OCI-LY7 (cell line): ENCODE data around the gene SCGN. TPM values are rescaled to one million over a fixed set of nuclear protein-coding genes. Genes with fewer than 3 reads are reported as not detected.

ENCODE experiments used
- BruUV-seq: library from RNA; stranded (reverse); fragments of 400-500 nt; replicated peaks from 2 replicates; lab custom pipeline; 2021; lab: Mats Ljungman, UMichigan
- CTCF ChIA-PET: fragments of 300-600 bp; sonication (Branson Sonifier 250); formaldehyde crosslinking; loops from one replicate; lab custom pipeline; 2022; ENCODE audit warnings: antibody characterized with exemption; ENCODE audit not compliant: unreplicated experiment; lab: Charles Lee
- POLR2A ChIA-PET: fragments of 300-600 bp; sonication (Branson Sonifier 250); formaldehyde crosslinking; loops from one replicate; lab custom pipeline; 2022; ENCODE audit warnings: antibody characterized with exemption; lab: Charles Lee
- DNase-seq: peaks from one replicate; pipeline ENCODE4 v3.0.0-alpha.2; 2015; ENCODE audit warnings: low spot score
- H2AFZ ChIP-seq: fragments of 200-600 bp; sonication (generic), shearing (Covaris generic); 2 replicates; pipeline ENCODE4 v1.6.1; 2014; ENCODE audit warnings: mild to moderate bottlenecking, antibody characterized with exemption, low read length, moderate library complexity
- H3K27ac ChIP-seq: fragments of 200-600 bp; sonication (generic); 2 replicates; pipeline ENCODE4 v1.5.1; 2014; ENCODE audit warnings: mixed run types, low read depth, mild to moderate bottlenecking, moderate library complexity, low read length, inconsistent platforms; ENCODE audit not compliant: poor library complexity, severe bottlenecking
- H3K36me3 ChIP-seq: fragments of 200-600 bp; sonication (generic); 2 replicates; pipeline ENCODE4 v1.6.1; 2014; ENCODE audit warnings: mild to moderate bottlenecking, antibody characterized with exemption, low read length, moderate library complexity, mixed read lengths; ENCODE audit not compliant: insufficient read depth
- H3K4me1 ChIP-seq: fragments of 200-600 bp; sonication (generic); 2 replicates; pipeline ENCODE4 v1.5.1; 2014; ENCODE audit warnings: mild to moderate bottlenecking, low read length; ENCODE audit not compliant: insufficient read depth, poor library complexity, severe bottlenecking
- H3K4me2 ChIP-seq: fragments of 200-600 bp; sonication (generic); 2 replicates; pipeline ENCODE4 v1.6.1; 2014; ENCODE audit warnings: mild to moderate bottlenecking, low read length
- H3K4me3 ChIP-seq: fragments of 200-600 bp; sonication (generic); 2 replicates; pipeline ENCODE4 v1.5.1; 2014; ENCODE audit warnings: mild to moderate bottlenecking, low read depth, low read length; ENCODE audit not compliant: poor library complexity, severe bottlenecking
- H3K79me2 ChIP-seq: fragments of 200-600 bp; sonication (generic); 2 replicates; pipeline ENCODE4 v1.6.1; 2016; ENCODE audit warnings: low read depth, mild to moderate bottlenecking, low read length, moderate library complexity, mixed read lengths; ENCODE audit not compliant: insufficient read depth
- H3K9me2 ChIP-seq: fragments of 200-600 bp; sonication (generic); 2 replicates; pipeline ENCODE4 v1.6.1; 2016; ENCODE audit warnings: mild to moderate bottlenecking, low read length, mixed read lengths; ENCODE audit not compliant: insufficient read depth
- H3K9me3 ChIP-seq: fragments of 200-600 bp; sonication (generic); 2 replicates; pipeline ENCODE4 v1.6.1; 2014; ENCODE audit warnings: mild to moderate bottlenecking, mixed run types, low read length, mixed read lengths
- H4K20me1 ChIP-seq: fragments of 200-600 bp; sonication (generic); 2 replicates; pipeline ENCODE4 v1.6.1; 2014; ENCODE audit warnings: mild to moderate bottlenecking, antibody characterized with exemption, low read length, moderate library complexity, mixed read lengths; ENCODE audit not compliant: insufficient read depth
- CTCF ChIP-seq: fragments of 200-600 bp; sonication (generic); conservative IDR thresholded peaks from 2 replicates; pipeline ENCODE4 v1.5.1; 2014; ENCODE audit warnings: mild to moderate bottlenecking, antibody characterized with exemption, low read length, moderate library complexity, mixed read lengths
- EZH2phosphoT487 ChIP-seq: fragments of 200-600 bp; sonication (generic); IDR thresholded peaks from 2 replicates; pipeline ENCODE4 v1.6.1; 2018; ENCODE audit warnings: low read depth, borderline replicate concordance, mild to moderate bottlenecking, mixed run types, antibody characterized with exemption, low read length, moderate library complexity, mixed read lengths
- intact Hi-C: fragments of 100-400 bp; cut with micrococcal nuclease; formaldehyde crosslinking; loops from one replicate; pipeline ENCODE4 v1.10.0; 2022; ENCODE audit not compliant: unreplicated experiment
- total RNA-seq, 2 experiments: library from RNA; depleted of rRNA in 1 of 2; stranded (reverse); fragments of >200 nt in 1 of 2; shearing (Covaris generic) in 1 of 2; gene quantifications; 2 replicates each; pipeline ENCODE4 v1.2.3, GENCODE V29; 2014 to 2022

SCGN gene
- total RNA-seq, 2 experiments from 2014 or later, result not detected

- Histone ChIP-seq H3K4me3 (no peak overlapping the region), H3K4me2 (no peak overlapping the region), H3K27ac (no peak overlapping the region), H3K9me2 (no peaks in the 10 kb centered on the region), H3K79me2 (no peaks in the 10 kb centered on the region), H3K9me3 (no peaks in the 10 kb centered on the region), H2AFZ (no peak overlapping the region), H3K36me3 (no peaks in the 10 kb centered on the region), H3K4me1 (no peaks in the 10 kb centered on the region), H4K20me1 (no peaks in the 10 kb centered on the region)
- ChIA-PET POLR2A (interaction anchor here (0.6 kb wide), 1 partner anchor 459 kb away, joined by 3 read pairs; no protein-coding TSS in a partner anchor), CTCF (no interaction called here)
- intact Hi-C loops, result no loop called here
- TF ChIP-seq CTCF, result no peak
- no peak for TF ChIP-seq EZH2phosphoT487
- no peak for DNase-seq
- BruUV-seq, result no TSS peak
Observed at GRCh38 chr6:25635886-25636317, 16.1 kb upstream of the SCGN start.

GRCh38 chr6:25637211-25637610 lies 14.8 kb upstream of the SCGN start:
- no peaks in the 10 kb centered on the region for H3K36me3 ChIP-seq
- no peaks in the 10 kb centered on the region for H3K79me2 ChIP-seq
- ChIA-PET POLR2A (no interaction called here), CTCF (interaction anchor here (0.6 kb wide), 1 partner anchor 48 kb away, joined by 3 read pairs; no protein-coding TSS in a partner anchor)
- H3K4me1 ChIP-seq, result no peaks in the 10 kb centered on the region
- H3K9me3 ChIP-seq, result no peaks in the 10 kb centered on the region
- TF ChIP-seq EZH2phosphoT487 (no peak), CTCF (no peak)
- H4K20me1 ChIP-seq, result no peaks in the 10 kb centered on the region
- H3K4me2 ChIP-seq, result no peak overlapping the region
- intact Hi-C loops, result no loop called here
- no peak overlapping the region for H3K4me3 ChIP-seq
- no peak overlapping the region for H2AFZ ChIP-seq
- H3K27ac ChIP-seq, result no peak overlapping the region
- no peak for DNase-seq
- no TSS peak for BruUV-seq
- no peaks in the 10 kb centered on the region for H3K9me2 ChIP-seq

- CTCF ChIA-PET, result interaction anchor here (0.6 kb wide), 1 partner anchor 49 kb away, joined by 3 read pairs; no protein-coding TSS in a partner anchor
- POLR2A ChIA-PET, result no interaction called here
Observed at GRCh38 chr6:25637960-25638434, 14.0 kb upstream of the SCGN start.

More at GRCh38 chr6:25637960-25638434, 14.0 kb upstream of the SCGN start:
- Histone ChIP-seq H3K36me3 (no peaks in the 10 kb centered on the region), H3K79me2 (no peaks in the 10 kb centered on the region), H3K4me3 (no peak overlapping the region), H3K27ac (no peak overlapping the region), H3K4me1 (no peaks in the 10 kb centered on the region), H3K9me3 (no peaks in the 10 kb centered on the region), H2AFZ (no peak overlapping the region), H3K4me2 (no peak overlapping the region), H3K9me2 (no peaks in the 10 kb centered on the region), H4K20me1 (no peaks in the 10 kb centered on the region)
- intact Hi-C loops, result no loop called here
- no TSS peak for BruUV-seq
- peak; percentile 5 for DNase-seq
- TF ChIP-seq CTCF, result 0 out of 2 replicates have a peak, but pooled peaks have one; percentile 16
- no peak for TF ChIP-seq EZH2phosphoT487
